Left ventricle myocardium inferior (tissue), 1 donor: ENCODE measurements around the gene PLCB2. TPM values are rescaled to one million over a fixed set of nuclear protein-coding genes. Genes with fewer than 3 reads are reported as not detected.

Source experiments
- DNase-seq: peaks from one replicate; pipeline ENCODE4 v3.0.0-alpha.2; 2020
- H3K27ac ChIP-seq: fragments of 200-600 bp; replicated peaks from 2 replicates; pipeline ENCODE4 v1.8.0; 2021
- H3K27me3 ChIP-seq: fragments of 200-600 bp; 2 replicates; pipeline ENCODE4 v1.8.0; 2021; ENCODE audit warnings: low read depth
- H3K36me3 ChIP-seq: fragments of 200-600 bp; 2 replicates; pipeline ENCODE4 v1.8.0; 2021
- H3K4me1 ChIP-seq: fragments of 200-600 bp; 2 replicates; pipeline ENCODE4 v1.8.0; 2021
- H3K4me3 ChIP-seq: fragments of 200-600 bp; 2 replicates; pipeline ENCODE4 v1.8.0; 2021; ENCODE audit warnings: mild to moderate bottlenecking, moderate library complexity
- H3K9me3 ChIP-seq: fragments of 200-600 bp; replicated peaks from 2 replicates; pipeline ENCODE4 v1.8.0; 2021
- CTCF ChIP-seq: fragments of 200-600 bp; IDR thresholded peaks from 2 replicates; pipeline ENCODE4 v1.8.0; 2021; ENCODE audit warnings: antibody characterized with exemption, mild to moderate bottlenecking, borderline replicate concordance
- intact Hi-C: fragments of 100-400 bp; cut with micrococcal nuclease; formaldehyde crosslinking; loops from one replicate; pipeline ENCODE4 v1.11.0; 2022
- total RNA-seq: library from RNA; stranded (reverse); fragmentation: NEBNext Ultra II Directional; extraction: Animal tissue kit (Norgen Biotek cat#: 25700); gene quantifications from one replicate; pipeline ENCODE4 v1.2.1, GENCODE V29; 2021
- donor health status: DM: no; HTN: yes; CAD: no; lungs with severe emphysema.

The PLCB2 gene
- total RNA-seq, 1 donor from 2014 or later = 8.5 TPM

- H3K36me3 ChIP-seq = no peaks in the 10 kb centered on the region
- no peak overlapping the region for H3K27ac ChIP-seq
- H3K4me3 ChIP-seq = no peak overlapping the region
- H3K4me1 ChIP-seq = peaks cover 6% of the 10 kb centered on the region
- H3K9me3 ChIP-seq = no peaks in the 10 kb centered on the region
- TF ChIP-seq CTCF = no peak
- H3K27me3 ChIP-seq = peaks cover 26% of the 10 kb centered on the region
- no peak for DNase-seq
- intact Hi-C loops = loop anchor here (10.0 kb wide), 1 partner anchor 229 kb away; no protein-coding TSS in a partner anchor
These were observed 34.3 kb downstream of the PLCB2 start for GRCh38 chr15:40273428-40273827.

- no peak for TF ChIP-seq CTCF
- H3K27me3 ChIP-seq = peaks cover 18% of the 10 kb centered on the region
- intact Hi-C loops = loop anchor here (10.0 kb wide), 1 partner anchor 228 kb away; no protein-coding TSS in a partner anchor
- H3K36me3 ChIP-seq = no peaks in the 10 kb centered on the region
- H3K4me1 ChIP-seq = peaks cover 3% of the 10 kb centered on the region
- no peak overlapping the region for H3K27ac ChIP-seq
- no peak overlapping the region for H3K4me3 ChIP-seq
- no peaks in the 10 kb centered on the region for H3K9me3 ChIP-seq
- DNase-seq = no peak
These were observed 35.2 kb downstream of the PLCB2 start for GRCh38 chr15:40272485-40273056.

GRCh38 chr15:40271685-40272484, 35.9 kb downstream of the PLCB2 start:
- H3K27ac ChIP-seq = no peak overlapping the region
- no peak for DNase-seq
- intact Hi-C loops = loop anchor here (10.0 kb wide), 1 partner anchor 227 kb away; no protein-coding TSS in a partner anchor

GRCh38 chr15:40270246-40270995, 37.3 kb downstream of the PLCB2 start:
- TF ChIP-seq CTCF = no peak
- no peak overlapping the region for H3K4me3 ChIP-seq
- no peak for DNase-seq
- peaks cover 1% of the 10 kb centered on the region for H3K27me3 ChIP-seq
- intact Hi-C loops = loop anchor here (10.0 kb wide), 1 partner anchor 226 kb away; no protein-coding TSS in a partner anchor
- H3K9me3 ChIP-seq = no peaks in the 10 kb centered on the region
- no peaks in the 10 kb centered on the region for H3K36me3 ChIP-seq
- H3K27ac ChIP-seq = no peak overlapping the region
- H3K4me1 ChIP-seq = no peaks in the 10 kb centered on the region

More at GRCh38 chr15:40271685-40272484, 35.9 kb downstream of the PLCB2 start:
- Histone ChIP-seq H3K27me3 (peaks cover 11% of the 10 kb centered on the region), H3K4me1 (peaks cover under 1% of the 10 kb centered on the region), H3K36me3 (no peaks in the 10 kb centered on the region), H3K4me3 (no peak overlapping the region), H3K9me3 (no peaks in the 10 kb centered on the region)
- no peak for TF ChIP-seq CTCF

GRCh38 chr15:40269604-40270003, 38.1 kb downstream of the PLCB2 start:
- no peaks in the 10 kb centered on the region for H3K9me3 ChIP-seq
- H3K4me3 ChIP-seq = no peak overlapping the region
- H3K27ac ChIP-seq = no peak overlapping the region
- DNase-seq = no peak
- TF ChIP-seq CTCF = no peak
- no peaks in the 10 kb centered on the region for H3K36me3 ChIP-seq
- intact Hi-C loops = loop anchor here (10.0 kb wide), 1 partner anchor 225 kb away; no protein-coding TSS in a partner anchor
- H3K27me3 ChIP-seq = no peaks in the 10 kb centered on the region
- H3K4me1 ChIP-seq = no peaks in the 10 kb centered on the region
